RWPE1 (cell line): Measurements from ENCODE around the gene SPIN1.

Experiments used
- CTCF ChIA-PET: fragments of 350-600 bp; sonication (Branson Sonifier 250); formaldehyde crosslinking; extraction: SDS; loops from one replicate; lab custom pipeline; 2021; lab: Yijun Ruan, JAX
- POLR2A ChIA-PET: fragments of 400-600 bp; formaldehyde crosslinking; extraction: SDS; loops from one replicate; lab custom pipeline; 2020; ENCODE audit warnings: antibody characterized with exemption; ENCODE audit not compliant: low non-redundant PET; lab: Yijun Ruan, JAX
- DNase-seq: peaks from one replicate; pipeline ENCODE4 v3.0.0; 2012; ENCODE audit warnings: low spot score
- H3K27ac ChIP-seq: fragments of 450-650 bp; 2 replicates; pipeline ENCODE4 v1.5.1; 2017
- CTCF ChIP-seq: fragments of 450-650 bp; conservative IDR thresholded peaks from 2 replicates; pipeline ENCODE4 v1.5.1; 2017; ENCODE audit warnings: low read depth, mild to moderate bottlenecking

Gene SPIN1

GRCh38 chr9:88437210-88438146 is 49.2 kb downstream of the SPIN1 start:
- ChIA-PET POLR2A (no interaction called here), CTCF (interaction anchor here (0.6 kb wide), 1 partner anchor 131 kb away, joined by 3 read pairs; no protein-coding TSS in a partner anchor)
- no peak overlapping the region for H3K27ac ChIP-seq
- no peak for TF ChIP-seq CTCF
- no peak for DNase-seq

GRCh38 chr9:88438811-88439210 is 50.6 kb downstream of the SPIN1 start:
- no peak for DNase-seq
- no peak overlapping the region for H3K27ac ChIP-seq
- TF ChIP-seq CTCF = no peak
- POLR2A ChIA-PET = no interaction called here
- CTCF ChIA-PET = no interaction called here

- POLR2A ChIA-PET = no interaction called here
- no peak for TF ChIP-seq CTCF
- CTCF ChIA-PET = no interaction called here
These were observed 53.2 kb downstream of the SPIN1 start for GRCh38 chr9:88441301-88442007.

GRCh38 chr9:88443480-88444113 is 55.4 kb downstream of the SPIN1 start:
- no peak overlapping the region for H3K27ac ChIP-seq
- no peak for TF ChIP-seq CTCF
- no peak for DNase-seq
- CTCF ChIA-PET = no interaction called here
- POLR2A ChIA-PET = interaction anchor here (0.8 kb wide), 1 partner anchor 39 kb away, joined by 5 read pairs; no protein-coding TSS in a partner anchor

More at GRCh38 chr9:88441301-88442007, 53.2 kb downstream of the SPIN1 start:
- no peak for DNase-seq
- no peak overlapping the region for H3K27ac ChIP-seq

- ChIA-PET POLR2A (no interaction called here), CTCF (no interaction called here)
- no peak for TF ChIP-seq CTCF
- no peak for DNase-seq
- H3K27ac ChIP-seq = no peak overlapping the region
These were observed 58.5 kb downstream of the SPIN1 start for GRCh38 chr9:88446728-88447127.

GRCh38 chr9:88447431-88447830 is 59.2 kb downstream of the SPIN1 start:
- H3K27ac ChIP-seq = no peak overlapping the region
- POLR2A ChIA-PET = interaction anchor here (0.6 kb wide), 1 partner anchor 742 kb away, joined by 3 read pairs; no protein-coding TSS in a partner anchor
- DNase-seq = no peak
- TF ChIP-seq CTCF = no peak
- CTCF ChIA-PET = interaction anchor here (0.5 kb wide), 1 partner anchor 188 kb away, joined by 3 read pairs; no protein-coding TSS in a partner anchor
